LNCAP (cell line): ENCODE measurements around the gene WNT7A.

Experiments used
- TF ChIP-seq, protein P1 (sequence below): fragments of 450-650 bp; IDR thresholded peaks from 2 replicates; pipeline ENCODE4 v1.5.1; 2017; ENCODE audit warnings: mild to moderate bottlenecking

The WNT7A gene

DNA sequence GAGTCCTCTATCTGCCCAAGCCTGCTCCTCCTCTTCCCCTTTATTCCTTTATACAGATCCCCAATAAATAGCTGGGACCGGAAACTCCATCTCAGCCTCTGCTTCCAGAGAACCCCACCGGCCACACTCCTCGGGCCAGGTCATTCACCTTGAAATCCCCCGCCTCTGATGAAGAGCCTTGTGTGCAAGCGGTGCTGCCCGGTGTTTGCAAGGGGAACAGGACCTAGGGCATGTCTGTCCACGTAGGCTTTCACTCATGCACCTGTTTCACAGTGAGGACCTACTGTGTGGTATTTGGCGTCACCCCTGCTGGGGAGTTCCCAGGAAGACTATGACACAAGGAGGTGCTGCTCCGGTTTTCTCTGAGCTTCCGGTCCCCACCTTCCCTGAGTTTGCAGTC lies 54.0 kb downstream of the WNT7A start:
- TF ChIP-seq, protein P1, sequence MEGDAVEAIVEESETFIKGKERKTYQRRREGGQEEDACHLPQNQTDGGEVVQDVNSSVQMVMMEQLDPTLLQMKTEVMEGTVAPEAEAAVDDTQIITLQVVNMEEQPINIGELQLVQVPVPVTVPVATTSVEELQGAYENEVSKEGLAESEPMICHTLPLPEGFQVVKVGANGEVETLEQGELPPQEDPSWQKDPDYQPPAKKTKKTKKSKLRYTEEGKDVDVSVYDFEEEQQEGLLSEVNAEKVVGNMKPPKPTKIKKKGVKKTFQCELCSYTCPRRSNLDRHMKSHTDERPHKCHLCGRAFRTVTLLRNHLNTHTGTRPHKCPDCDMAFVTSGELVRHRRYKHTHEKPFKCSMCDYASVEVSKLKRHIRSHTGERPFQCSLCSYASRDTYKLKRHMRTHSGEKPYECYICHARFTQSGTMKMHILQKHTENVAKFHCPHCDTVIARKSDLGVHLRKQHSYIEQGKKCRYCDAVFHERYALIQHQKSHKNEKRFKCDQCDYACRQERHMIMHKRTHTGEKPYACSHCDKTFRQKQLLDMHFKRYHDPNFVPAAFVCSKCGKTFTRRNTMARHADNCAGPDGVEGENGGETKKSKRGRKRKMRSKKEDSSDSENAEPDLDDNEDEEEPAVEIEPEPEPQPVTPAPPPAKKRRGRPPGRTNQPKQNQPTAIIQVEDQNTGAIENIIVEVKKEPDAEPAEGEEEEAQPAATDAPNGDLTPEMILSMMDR: no peak

DNA sequence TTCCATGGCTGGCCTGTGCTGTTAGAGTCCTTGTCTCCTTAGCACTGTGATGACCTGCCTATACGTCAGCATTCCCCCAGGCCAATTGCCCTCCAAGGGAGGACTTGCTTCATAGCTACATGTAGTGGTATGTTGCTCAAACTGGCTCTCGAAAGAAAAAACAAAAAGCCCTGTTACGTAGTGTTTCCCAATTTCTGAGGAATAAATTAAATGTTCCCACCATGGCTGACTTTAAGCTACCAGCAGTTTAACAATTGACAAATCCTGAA lies 54.6 kb downstream of the WNT7A start:
- TF ChIP-seq, protein P1: no peak

DNA sequence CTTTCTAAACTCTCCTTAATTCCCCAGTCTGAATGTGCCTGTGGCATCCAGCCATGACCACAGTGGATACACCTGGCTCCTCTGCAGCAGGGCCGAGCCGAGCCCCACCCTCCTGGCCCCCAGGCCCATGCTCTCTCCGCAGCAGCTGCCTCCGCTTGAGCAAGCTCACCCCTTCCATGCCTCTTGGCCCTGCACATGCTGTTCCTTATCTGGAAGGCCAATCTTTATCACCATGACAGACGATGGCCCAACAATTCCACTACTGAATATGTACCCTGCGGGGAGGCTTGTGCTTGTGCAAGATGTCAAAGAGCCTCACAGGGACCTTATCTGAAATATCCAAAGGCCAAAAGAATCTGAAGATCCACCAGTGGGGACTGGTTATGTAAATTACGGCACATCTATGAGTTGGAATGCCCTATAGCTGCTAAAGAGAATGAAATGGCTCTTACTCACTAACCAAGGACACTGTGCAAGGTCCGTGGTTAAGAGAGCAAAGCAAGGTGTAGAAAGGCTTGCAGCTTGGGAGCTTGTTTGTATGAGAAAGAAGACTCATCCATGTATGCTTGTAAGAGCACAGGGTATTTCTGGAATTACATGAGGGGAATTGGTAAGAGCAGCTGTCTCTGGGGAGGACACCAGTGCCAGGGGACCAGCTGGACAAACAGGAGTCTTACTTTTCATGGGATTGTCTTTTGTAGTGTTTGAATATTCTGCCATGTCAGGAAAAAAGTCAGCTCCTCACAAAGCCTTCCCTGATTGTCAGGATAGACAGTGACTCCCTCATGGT lies 55.2 kb downstream of the WNT7A start:
- TF ChIP-seq, protein P1: no peak

DNA sequence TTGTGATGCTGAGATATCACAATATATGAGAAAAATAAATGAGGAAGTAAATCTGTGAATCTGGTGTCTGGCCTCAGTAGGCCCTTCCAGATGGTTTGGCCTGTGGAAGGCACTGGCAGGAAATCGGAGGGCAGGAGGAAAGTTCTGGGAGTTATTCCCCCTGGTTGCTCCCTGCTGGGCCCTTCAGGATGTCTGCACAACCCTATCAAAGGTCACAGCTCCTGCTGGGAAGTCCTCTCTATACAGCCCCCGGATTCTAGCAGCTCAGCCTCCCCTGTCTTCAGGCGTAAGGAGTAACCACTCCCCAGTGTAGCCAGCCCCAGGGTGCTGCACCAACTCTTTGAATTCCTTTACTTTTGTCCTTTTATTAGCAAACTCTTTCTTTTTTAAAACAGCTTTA lies 56.2 kb downstream of the WNT7A start:
- TF ChIP-seq, protein P1: no peak

DNA sequence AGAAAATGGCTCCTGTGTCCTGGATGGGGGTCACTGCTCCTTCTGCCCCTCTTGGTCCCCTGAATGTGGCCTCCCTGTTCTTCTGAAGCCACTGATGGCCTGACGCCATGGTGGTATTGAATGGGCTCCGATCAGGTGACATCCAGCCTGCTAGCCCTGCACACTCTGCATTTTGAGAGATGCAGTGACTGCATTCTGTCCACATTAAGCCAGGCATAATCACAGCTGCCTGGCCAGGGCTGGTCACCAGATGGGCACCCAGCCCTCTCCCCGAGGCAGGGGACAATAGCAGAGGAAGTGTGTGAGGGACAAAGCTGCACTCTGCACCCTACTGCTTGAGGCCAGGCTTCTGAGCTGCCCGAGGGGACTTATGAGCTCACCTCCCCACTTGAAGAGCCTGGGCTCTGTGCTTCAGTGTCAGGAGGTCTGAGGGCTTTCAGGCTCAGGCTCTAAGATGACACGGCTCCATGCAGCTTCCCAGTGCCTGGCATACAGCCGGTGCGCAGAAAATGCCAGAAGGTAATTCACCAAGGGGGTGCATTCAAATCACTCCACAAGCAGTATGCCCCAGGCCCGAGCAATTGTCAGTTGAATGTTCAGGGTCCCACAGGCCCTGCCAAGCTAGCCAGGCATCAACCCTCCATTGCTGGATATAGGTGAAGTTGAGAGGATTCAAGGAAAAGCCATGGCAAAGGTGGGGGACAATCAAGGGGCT lies 56.8 kb downstream of the WNT7A start:
- TF ChIP-seq, protein P1: no peak

DNA sequence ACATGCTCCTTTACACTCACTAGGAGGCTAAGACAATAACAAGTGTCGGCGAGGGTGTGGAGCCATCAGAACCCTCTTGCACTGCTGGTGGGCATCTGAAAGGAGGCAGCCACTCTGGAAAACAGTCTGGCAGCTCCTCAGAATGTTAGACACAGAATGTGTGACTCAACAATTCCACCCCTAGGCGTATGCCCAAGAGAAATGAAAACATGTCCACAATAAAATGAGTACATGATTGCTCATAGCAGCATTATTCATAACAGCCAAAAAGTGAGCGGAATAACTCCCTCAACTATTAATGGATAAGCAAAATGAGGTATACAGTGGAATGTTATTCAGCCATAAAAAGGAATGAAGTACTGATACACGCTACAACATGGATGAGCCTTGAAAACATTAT lies 57.8 kb downstream of the WNT7A start:
- TF ChIP-seq, protein P1: no peak

DNA sequence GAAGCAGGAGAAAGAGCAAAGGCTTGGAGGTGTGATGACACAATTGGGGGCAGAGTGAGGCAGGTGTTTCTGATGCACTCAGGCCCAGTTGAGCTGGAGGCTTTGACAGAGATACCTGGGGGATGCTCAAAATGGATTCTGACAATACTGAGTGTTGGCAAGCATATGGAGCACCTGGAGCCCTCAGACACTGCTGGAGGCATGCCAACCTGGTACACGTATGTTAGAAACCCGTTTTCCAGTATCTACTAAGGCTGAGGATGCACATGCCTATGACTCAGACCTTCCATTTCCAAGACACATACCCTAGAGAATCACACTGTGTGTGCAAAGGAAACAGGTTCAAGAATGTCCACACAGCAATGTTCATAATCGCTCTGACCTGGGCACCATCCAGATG lies 58.7 kb downstream of the WNT7A start:
- TF ChIP-seq, protein P1: no peak
